ENCODE data around the gene TNS3. TPM values are rescaled to one million over a fixed set of nuclear protein-coding genes. Genes with fewer than 3 reads are reported as not detected.

Gene TNS3
- total RNA-seq, 2 donors from 2014 or later: 64.8 to 69.3 TPM

DNA sequence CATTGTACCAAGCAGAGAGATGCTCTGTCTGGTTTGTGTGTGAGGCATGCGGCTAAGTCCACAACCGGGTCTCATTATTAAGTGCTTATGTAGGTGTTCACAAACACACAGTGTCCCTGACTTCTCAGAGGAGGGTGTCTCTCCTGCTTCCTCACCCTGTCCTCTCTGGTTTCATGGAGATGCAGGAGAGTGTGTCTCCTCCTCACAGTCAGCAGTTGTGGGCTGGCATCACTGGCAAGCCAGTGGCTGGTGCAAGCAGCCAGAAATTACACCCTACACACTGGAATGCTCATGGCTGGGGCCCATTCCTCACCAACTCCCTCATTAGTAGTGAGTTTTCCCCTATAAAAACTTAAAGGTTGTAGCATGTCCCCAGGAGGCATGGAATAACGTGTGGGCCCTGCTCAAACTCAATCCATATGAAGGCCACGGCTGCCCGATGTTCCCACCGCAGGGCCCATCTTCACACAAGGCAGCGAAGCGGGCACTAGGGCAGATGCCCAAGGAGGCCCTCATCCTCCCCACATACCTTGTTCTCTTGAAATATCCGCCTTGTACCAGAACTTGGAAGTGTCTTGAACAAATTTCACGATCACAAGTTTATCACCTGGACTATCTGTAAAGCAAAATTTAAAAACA, 280.1 kb downstream of the TNS3 start:
- intact Hi-C loops (cut with DNase I): no loop called here
- DNase-seq (ENCODE audit: low spot score): no peak

- intact Hi-C loops (cut with DNase I): no loop called here
- DNase-seq (ENCODE audit: low spot score): no peak
Measured at GRCh38 chr7:47301105-47301477, 280.8 kb downstream of the TNS3 start.

DNA sequence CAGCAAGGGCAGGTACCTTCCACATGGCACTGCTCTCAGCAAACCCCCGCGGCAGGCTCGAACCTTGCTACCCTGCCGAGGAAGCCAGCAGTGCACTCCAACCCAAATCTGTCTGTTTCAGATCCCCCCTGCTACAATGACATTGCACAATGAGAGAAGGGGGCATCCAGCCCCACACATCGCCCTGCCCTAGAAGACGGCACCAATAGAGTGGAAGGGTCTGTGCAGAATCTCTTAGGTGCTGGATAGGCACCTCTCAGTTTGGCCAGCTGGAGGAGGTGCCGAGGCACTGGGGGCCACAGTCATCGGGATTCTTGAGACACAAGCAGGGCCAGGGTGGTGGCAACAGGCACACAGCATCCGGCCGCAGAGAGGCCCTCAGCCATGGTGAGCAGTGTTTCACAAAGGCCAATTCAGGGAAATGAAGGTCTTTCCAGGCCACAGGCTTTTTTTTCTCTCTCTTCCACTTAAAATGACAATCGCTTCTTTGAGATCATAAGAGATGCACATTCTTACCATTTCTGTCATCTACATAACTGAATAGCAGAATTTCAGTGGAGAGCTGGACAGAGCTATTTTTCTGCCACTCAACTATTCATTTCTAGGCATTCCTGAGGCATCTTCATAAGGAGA, 281.3 kb downstream of the TNS3 start:
- DNase-seq (ENCODE audit: low spot score): no peak
- intact Hi-C loops (cut with DNase I): no loop called here

DNA sequence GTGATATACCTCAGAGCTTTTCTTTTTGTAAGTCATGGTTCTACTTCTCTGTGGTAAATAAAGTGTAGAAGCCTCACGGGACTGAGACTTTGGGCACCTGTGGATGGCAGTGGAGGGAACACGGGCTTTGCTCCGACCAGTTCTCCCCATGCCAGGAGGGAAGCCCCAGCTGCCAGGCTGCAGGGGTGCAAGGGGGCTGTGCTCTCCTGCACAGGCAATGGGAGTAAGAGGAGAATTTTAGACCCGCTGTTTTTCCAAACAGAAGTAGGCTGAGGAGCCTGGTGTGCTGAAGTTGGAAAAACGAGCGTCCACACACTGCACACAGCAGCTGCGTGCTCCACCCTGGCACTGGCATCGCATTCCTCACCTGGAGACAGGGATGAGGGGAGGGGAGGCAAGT, 282.4 kb downstream of the TNS3 start:
- intact Hi-C loops (cut with DNase I): no loop called here
- no peak for DNase-seq (ENCODE audit: low spot score)

- DNase-seq (ENCODE audit: low spot score): no peak
- intact Hi-C loops (cut with DNase I): no loop called here
Measured at GRCh38 chr7:47298636-47299035, 283.3 kb downstream of the TNS3 start.

- DNase-seq (ENCODE audit: low spot score): peak; percentile 43
- intact Hi-C loops (cut with DNase I): no loop called here
Measured at GRCh38 chr7:47297120-47297519, 284.8 kb downstream of the TNS3 start.

DNA sequence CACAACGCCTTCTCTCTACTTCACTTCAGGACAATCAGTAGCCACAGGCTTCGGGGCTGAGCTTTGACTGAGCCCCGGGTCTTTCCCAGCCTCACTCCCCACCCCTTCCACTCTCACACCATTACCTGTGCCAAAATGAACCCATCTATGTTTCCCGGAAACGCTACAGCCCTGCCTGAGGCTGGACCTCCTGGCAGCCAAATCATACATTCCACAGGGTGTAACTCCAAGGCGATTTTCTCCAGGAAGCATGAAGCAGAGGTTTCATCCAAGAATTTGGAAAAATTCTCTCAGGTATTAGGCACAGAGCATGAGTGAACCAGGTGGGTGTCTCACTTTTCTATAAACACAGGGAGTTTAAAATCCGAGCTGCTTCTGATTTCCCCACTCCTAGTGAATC, 286.3 kb downstream of the TNS3 start:
- DNase-seq (ENCODE audit: low spot score): no peak
- intact Hi-C loops (cut with DNase I): no loop called here

DNA sequence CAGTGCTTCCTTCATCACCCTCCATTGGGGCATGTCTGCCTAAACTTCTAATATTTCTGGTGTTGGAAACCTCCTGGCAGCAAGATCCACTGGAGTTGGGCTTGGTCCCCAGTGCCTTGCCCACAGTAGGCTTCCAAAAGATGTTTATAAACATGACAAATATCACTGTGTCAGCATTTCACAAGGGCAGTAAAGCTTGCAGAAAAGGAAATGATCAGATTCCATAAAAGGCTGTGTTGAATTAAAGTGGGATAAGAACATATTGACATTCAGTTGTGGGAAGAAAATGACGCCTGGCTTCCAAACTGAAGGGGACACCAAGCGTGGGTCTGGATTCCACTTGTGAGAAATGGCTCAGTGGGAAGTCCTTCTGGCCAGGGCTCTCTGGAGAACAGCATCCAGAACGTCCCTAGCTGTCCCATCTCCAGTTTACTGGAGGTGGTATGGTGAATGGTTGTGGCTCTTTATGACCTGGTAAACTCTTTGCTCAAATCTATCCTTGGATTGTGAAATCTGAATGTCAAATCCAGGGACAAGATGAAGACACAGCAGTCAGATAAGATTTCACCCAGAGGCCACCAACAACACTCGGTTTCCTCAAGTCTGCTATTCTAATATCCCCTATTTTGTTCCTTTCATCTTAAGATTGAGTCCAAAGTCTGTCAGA, 287.2 kb downstream of the TNS3 start:
- DNase-seq (ENCODE audit: low spot score): peak; percentile 22
- intact Hi-C loops (cut with DNase I): no loop called here

DNA sequence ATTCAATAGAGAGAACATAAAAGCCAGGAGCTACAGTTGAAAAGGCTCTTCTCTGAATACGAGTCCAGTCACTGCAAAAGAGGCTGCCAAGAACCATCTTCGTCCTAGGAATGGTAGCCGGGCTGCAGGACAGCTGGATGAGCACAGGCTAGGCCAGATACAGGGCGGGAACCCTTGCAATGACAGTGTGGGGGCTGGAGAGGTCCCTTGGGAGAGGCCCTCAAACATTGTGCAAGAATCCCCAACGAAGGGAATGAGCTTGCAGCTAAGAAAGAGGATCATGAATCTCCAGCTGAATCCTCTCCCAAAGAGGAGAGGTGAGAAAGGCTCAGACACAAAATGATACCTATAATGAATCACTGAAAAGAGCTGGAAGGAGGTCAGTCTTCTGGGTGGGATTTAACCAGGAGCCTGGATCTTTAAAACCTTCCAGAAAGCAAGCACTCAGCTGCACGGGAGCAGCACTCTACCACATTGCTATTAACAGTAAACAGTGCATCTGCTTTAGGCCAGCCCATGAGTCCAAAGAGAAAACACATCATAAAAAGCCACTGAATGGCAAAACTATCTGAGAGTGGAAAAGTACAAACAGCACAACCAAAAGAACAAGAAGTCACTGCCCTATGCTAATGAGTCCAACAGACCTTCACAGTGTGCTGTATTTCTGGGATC, 287.9 kb downstream of the TNS3 start:
- intact Hi-C loops (cut with DNase I): no loop called here
- peak; percentile 84 for DNase-seq (ENCODE audit: low spot score)

GRCh38 chr7:47292832-47293309, 289.0 kb downstream of the TNS3 start:
- intact Hi-C loops (cut with DNase I): no loop called here
- DNase-seq (ENCODE audit: low spot score): no peak

- no peak for DNase-seq (ENCODE audit: low spot score)
- intact Hi-C loops (cut with DNase I): no loop called here
Measured at GRCh38 chr7:47291461-47292081, 290.3 kb downstream of the TNS3 start.

GRCh38 chr7:47290867-47291266, 291.0 kb downstream of the TNS3 start:
- DNase-seq (ENCODE audit: low spot score): no peak
- intact Hi-C loops (cut with DNase I): no loop called here

DNA sequence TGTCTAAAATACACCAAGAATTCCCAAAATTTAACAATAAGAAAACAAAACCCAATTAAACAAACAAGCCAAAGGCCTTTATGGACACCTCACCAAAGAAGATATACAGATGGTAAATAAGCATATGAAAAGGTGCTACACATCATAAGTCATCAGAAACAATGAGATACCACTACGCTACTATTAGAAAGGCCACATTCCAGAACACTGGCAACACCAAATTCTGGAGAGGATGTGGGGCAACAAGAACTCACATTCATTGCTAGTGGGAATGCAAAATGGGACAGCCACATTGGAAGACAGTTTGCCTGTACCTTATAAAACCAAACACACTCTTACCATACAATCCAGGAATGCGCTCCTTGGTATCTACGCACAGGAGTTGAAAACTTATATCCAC, 291.4 kb downstream of the TNS3 start:
- intact Hi-C loops (cut with DNase I): no loop called here
- no peak for DNase-seq (ENCODE audit: low spot score)

GRCh38 chr7:47288060-47288459, 293.9 kb downstream of the TNS3 start:
- intact Hi-C loops (cut with DNase I): no loop called here
- DNase-seq (ENCODE audit: low spot score): no peak

- intact Hi-C loops (cut with DNase I): no loop called here
Measured at GRCh38 chr7:47285860-47286491, 295.9 kb downstream of the TNS3 start.

GRCh38 chr7:47284691-47285635, 296.9 kb downstream of the TNS3 start:
- intact Hi-C loops (cut with DNase I): no loop called here
- peak; percentile 44 for DNase-seq (ENCODE audit: low spot score)

More at GRCh38 chr7:47285860-47286491, 295.9 kb downstream of the TNS3 start:
- no peak for DNase-seq (ENCODE audit: low spot score)

GRCh38 chr7:47283497-47284131, 298.3 kb downstream of the TNS3 start:
- intact Hi-C loops (cut with DNase I): no loop called here

More at GRCh38 chr7:47283497-47284131, 298.3 kb downstream of the TNS3 start:
- no peak for DNase-seq (ENCODE audit: low spot score)
